Retinal pigment epithelial cell (primary cell): Measurements from ENCODE around the gene PLTP.

Source experiments
- DNase-seq: peaks from one replicate; pipeline ENCODE4 v3.0.0-alpha.2; 2010; ENCODE audit warnings: low read depth
- H3K4me3 ChIP-seq: 2 replicates; pipeline ENCODE4 v1.5.1; 2011; ENCODE audit warnings: mild to moderate bottlenecking, low read length, control low read depth, moderate library complexity
- CTCF ChIP-seq: conservative IDR thresholded peaks from 2 replicates; pipeline ENCODE4 v1.5.1; 2011; ENCODE audit warnings: low read depth, low read length, control low read depth, inconsistent platforms

Gene PLTP

DNA sequence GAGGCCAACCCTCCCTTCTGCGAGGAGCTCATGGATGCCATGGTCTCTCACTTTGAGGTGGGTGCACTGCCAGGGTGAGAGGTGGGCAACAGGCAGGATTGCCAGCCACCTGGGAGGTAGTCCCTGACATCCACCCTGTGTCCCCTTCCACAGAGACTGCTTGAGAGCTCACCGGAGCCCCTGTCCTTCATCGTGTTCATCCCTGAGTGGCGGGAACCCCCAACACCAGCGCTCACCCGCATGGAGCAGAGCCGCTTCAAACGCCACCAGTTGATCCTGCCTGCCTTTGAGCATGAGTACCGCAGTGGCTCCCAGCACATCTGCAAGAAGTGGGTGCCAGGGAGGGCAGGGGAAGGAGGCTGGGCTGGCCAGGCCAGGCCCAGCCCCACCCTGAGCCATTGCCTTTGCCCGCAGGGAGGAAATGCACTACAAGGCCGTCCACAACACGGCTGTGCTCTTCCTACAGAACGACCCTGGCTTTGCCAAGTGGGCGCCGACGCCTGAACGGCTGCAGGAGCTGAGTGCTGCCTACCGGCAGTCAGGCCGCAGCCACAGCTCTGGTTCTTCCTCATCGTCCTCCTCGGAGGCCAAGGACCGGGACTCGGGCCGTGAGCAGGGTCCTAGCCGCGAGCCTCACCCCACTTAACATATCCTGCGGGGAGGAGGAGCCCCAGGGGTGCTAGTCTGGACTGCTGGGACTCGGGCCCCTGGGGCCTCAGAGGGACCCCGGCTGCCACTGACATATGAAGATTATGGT, 35.3 kb upstream of the PLTP start:
- H3K4me3 ChIP-seq = no peak overlapping the region
- no peak for TF ChIP-seq CTCF
- no peak for DNase-seq

DNA sequence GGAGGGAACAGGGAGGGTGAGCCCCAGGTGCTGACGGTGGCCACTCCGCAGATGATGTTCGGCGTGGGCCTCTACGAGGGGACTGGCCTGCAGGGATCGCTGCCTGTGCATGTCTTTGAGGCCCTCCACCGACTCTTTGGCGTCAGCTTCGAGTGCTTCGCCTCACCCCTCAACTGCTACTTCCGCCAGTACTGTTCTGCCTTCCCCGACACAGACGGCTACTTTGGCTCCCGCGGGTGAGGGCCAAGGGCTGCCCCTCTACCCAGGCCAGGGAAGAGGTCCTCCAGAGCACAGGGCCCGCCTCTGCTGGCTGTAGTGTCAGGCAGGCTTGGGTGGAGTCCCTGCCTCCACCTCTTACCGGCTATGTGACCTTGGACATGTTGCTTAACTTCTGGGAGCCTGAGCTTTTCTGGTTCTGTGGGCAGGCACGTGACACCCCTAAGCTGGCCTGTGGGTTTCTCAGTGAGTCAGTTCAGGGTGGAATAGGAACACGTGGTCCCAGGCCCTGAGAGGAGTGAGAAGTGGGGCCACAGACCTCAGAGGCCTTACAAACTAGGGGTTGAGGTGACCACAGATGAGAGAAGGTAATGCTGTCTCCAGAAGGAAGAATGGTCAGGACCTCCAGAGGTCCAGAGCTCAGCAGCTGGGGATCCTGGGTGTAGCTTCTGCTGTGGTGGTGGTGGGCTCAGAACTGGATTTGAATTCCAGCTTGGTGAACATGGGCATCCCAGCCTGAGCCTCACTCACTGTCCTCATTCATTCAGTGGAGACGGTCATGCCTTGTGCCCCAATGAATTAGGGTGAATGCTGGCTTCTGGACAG, 34.4 kb upstream of the PLTP start:
- H3K4me3 ChIP-seq = no peak overlapping the region
- DNase-seq = no peak
- TF ChIP-seq CTCF = no peak

DNA sequence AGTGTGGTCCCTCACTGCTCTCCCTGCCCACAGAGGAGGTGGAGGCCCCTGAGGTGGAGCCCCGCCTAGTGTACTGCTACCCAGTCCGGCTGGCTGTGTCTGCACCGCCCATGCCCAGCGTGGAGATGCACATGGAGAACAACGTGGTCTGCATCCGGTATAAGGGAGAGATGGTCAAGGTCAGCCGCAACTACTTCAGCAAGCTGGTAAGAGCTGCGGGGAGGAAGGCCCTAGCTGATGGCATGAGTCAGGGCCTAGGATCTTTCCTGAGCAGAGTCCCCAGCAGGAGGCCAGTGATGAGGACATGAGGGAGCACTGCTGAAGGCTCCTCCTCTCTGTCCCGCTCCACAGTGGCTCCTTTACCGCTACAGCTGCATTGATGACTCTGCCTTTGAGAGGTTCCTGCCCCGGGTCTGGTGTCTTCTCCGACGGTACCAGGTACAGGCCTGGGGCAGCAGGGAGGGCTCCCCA, 33.8 kb upstream of the PLTP start:
- TF ChIP-seq CTCF = no peak
- no peak for DNase-seq
- H3K4me3 ChIP-seq = no peak overlapping the region

DNA sequence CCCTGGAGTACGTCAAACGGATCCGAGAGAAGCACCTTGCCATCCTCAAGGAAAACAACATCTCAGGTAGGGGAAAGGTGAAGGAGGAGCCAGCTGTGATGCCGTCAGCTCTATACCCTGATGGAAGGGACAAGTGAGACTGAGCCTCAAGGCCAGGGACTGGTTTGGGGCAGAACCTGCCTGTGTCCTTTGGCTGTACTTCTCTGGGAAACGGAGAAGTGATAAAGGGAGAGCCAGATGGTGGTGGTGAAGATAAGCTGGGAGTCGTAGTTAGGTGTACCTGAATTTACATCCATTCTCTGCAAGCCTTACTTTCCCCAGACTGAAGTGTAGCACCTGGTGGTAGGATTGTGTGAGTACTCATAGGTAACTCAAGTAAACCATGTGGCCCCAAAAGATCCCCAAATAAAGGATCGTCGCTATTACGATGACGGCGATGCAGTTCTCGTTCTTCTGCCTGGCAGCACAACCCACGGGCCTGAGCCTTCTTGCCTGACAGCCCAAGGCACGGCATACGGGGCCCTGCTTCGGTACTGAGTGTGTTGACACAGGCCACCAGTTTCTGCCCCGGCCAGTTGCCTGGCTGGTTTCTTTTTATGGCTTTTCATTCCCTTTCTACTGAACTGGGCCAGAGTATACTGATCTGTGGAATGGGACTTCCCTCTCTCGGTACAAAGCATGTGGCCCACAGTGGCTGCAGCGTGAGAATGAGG, 33.2 kb upstream of the PLTP start:
- no peak for DNase-seq
- no peak for TF ChIP-seq CTCF
- no peak overlapping the region for H3K4me3 ChIP-seq

GRCh38 chr20:45944151-45944964, 32.4 kb upstream of the PLTP start:
- H3K4me3 ChIP-seq = no peak overlapping the region
- no peak for DNase-seq
- TF ChIP-seq CTCF = no peak

- DNase-seq = no peak
- TF ChIP-seq CTCF = no peak
- H3K4me3 ChIP-seq = no peak overlapping the region
Observed at GRCh38 chr20:45943613-45944012, 31.7 kb upstream of the PLTP start.
